Fibroblast of mammary gland (primary cell): ENCODE measurements around the gene CCDC177.
A peak's percentile ranks its signal among the peaks of the same experiment; 100 is the strongest.

Experiments used
- DNase-seq: peaks from one replicate; pipeline ENCODE4 v3.0.0-alpha.2; 2010; ENCODE audit warnings: low read depth
- H3K4me3 ChIP-seq: 2 replicates; pipeline ENCODE4 v1.5.1; 2011; ENCODE audit warnings: low read depth, mild to moderate bottlenecking, low read length, moderate library complexity; ENCODE audit not compliant: control insufficient read depth
- TF ChIP-seq, protein P1 (sequence below): conservative IDR thresholded peaks from 2 replicates; pipeline ENCODE4 v1.5.1; 2011; ENCODE audit warnings: low read depth, low read length, inconsistent platforms; ENCODE audit not compliant: control insufficient read depth, insufficient read depth

The CCDC177 gene

GRCh38 chr14:69553252-69553651 lies 21.4 kb downstream of the CCDC177 start:
- TF ChIP-seq, protein P1, sequence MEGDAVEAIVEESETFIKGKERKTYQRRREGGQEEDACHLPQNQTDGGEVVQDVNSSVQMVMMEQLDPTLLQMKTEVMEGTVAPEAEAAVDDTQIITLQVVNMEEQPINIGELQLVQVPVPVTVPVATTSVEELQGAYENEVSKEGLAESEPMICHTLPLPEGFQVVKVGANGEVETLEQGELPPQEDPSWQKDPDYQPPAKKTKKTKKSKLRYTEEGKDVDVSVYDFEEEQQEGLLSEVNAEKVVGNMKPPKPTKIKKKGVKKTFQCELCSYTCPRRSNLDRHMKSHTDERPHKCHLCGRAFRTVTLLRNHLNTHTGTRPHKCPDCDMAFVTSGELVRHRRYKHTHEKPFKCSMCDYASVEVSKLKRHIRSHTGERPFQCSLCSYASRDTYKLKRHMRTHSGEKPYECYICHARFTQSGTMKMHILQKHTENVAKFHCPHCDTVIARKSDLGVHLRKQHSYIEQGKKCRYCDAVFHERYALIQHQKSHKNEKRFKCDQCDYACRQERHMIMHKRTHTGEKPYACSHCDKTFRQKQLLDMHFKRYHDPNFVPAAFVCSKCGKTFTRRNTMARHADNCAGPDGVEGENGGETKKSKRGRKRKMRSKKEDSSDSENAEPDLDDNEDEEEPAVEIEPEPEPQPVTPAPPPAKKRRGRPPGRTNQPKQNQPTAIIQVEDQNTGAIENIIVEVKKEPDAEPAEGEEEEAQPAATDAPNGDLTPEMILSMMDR = no peak
- H3K4me3 ChIP-seq = no peak overlapping the region
- peak; percentile 90 for DNase-seq

DNA sequence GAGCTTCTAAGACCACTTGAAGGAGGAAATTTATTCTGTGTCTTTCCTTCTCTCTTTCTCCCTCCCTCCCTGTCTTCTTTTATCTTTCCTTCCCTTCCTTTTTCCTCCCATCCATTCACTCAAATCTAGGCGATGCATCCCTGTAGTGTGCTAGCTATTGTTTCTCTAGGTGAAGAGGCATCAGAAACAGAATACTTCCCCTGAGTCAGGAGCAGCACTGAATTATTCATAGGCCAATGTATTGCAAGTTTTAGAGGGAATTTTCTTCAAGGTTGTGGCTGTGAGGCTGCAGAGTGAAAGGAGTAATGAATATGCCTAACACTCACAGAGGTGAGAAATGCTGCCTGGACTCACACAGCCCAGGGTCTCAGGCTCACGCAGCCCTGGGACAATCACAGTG lies 23.2 kb downstream of the CCDC177 start:
- DNase-seq = no peak
- TF ChIP-seq, protein P1 = no peak
- no peak overlapping the region for H3K4me3 ChIP-seq

GRCh38 chr14:69548566-69548965 lies 26.1 kb downstream of the CCDC177 start:
- DNase-seq = no peak
- TF ChIP-seq, protein P1 = no peak

GRCh38 chr14:69547701-69548348 lies 26.8 kb downstream of the CCDC177 start:
- DNase-seq = peak; percentile 21
- peak overlapping the region; percentile 15 for H3K4me3 ChIP-seq

More at GRCh38 chr14:69548566-69548965, 26.1 kb downstream of the CCDC177 start:
- H3K4me3 ChIP-seq = no peak overlapping the region

GRCh38 chr14:69543341-69544115 lies 31.1 kb downstream of the CCDC177 start:
- H3K4me3 ChIP-seq = no peak overlapping the region
- peak; percentile 98 for DNase-seq
- TF ChIP-seq, protein P1 = no peak

More at GRCh38 chr14:69547701-69548348, 26.8 kb downstream of the CCDC177 start:
- TF ChIP-seq, protein P1 = peak; percentile 33

DNA sequence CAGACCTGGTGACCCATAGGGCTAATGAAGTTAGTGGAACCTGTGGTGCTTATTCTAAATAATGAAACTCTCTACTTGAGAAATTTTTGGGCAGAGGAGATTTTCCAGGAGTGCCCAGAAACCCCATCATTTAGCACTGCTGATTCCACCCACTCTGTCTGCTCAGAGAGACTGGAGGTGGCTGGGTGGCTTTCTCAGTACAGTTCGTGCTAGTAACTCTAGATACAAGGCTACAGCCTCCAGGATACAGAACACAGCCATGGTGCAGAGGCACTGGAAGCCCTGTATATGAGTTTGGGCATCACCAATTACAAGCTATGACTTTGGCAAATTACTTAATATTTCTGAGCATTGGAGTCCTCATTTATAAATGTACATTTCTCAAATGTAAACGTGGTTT lies 32.4 kb downstream of the CCDC177 start:
- TF ChIP-seq, protein P1 = no peak
- H3K4me3 ChIP-seq = no peak overlapping the region
- no peak for DNase-seq
